A204.1 (cell line): ENCODE data around the gene GPX3.

Experiments
- FAIRE-seq: peaks from 2 replicates; lab custom pipeline; 2012; peaks lifted over from hg19 to GRCh38; lab: Jason Lieb, UNC

The GPX3 gene

DNA sequence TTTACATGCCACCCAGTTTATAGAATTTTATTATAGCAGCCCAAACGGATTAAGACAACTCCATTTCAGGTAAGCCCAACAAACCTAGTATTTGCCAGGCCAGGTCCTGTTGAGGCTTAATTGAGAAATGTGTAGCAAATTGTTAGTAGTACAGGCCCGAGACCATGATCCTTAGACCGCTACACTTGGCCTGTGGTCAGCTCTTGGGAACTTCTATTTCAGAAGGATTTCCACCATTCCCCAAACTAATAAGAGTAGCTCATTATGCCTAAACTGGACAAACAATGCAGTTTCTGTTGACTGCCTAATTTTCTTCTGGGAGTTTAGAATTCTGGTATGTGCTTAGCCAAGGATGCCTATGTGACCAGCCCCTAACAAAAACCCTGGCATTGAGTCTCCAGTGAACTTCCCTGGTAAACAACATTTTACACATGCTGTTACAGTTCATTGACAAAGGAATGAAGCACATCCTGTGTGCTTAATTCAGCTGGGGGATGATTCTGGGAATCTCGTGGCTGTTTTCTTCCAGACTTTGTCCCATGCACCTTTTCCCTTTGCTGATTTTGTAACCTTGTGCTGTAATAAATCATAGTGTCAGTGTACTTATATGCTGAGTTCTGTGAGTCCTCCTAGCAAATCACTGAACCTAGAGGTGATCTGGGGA, 5.6 kb upstream of the GPX3 start:
- no peak for FAIRE-seq

DNA sequence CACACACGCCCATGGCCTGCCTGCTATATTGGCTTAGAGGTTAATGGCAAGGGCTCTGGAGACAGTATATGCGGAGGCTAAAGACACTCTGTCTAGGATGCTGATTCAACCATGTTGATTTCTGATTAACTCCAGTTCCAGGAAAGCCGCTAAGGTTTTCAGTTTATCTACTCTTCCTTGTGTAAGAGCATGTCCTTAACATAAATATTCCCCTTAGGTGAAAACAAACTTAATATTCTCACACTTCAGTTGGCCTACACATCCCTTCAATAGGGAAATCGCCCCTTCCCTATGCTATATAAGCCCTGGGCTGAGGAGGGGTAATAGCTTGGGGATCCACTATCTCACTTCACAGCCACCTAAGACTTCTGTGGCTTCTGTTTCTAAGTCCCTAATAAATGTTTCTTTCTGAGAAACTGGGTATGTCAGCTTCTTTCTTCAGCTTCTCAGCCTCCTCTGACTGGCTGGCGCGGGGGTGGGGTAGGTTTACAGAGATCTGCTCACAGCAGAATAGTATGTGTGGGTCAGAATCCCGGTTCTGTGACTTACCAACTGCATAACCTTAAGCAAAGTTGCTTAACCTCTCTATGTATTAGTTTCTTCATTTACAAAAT, 4.3 kb upstream of the GPX3 start:
- no peak for FAIRE-seq

DNA sequence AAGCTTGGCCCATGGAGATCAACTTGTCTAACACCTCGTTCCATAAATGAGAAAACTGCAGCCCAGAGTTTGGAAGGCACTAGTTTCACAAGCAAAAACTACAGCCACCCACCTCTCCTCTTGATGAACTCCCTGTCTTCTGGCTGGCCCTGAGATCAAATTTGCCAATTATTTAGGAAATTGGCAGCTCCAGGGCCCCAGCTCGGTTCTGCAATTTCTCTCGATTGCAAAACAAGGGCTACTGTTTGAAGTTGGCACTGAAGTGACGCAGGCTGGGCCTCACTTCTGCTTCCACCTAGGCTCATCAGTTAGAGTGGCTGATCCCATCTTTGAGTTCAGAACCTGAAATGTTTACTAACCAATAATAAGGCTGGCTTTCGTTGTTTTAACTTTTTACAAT, 3.7 kb upstream of the GPX3 start:
- no peak for FAIRE-seq

DNA sequence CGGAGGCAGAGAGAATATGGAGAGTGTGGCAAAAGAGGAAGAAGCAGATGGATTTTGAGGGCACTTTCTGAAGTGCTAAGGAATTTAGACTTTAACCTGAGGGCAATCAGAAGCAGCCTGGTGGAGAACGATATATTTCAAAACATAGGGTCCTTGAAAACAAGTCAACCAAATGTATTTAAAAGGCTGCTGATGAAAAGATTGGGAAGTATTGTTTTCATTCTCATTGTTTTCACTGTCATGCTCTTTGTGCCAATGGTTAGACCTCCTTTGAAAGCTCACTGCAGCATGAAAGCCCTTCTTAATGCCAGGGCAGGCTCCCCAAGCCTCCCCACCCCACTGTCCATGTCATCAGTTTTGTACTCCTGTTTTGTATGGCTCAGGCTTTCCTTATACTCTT, 2.5 kb upstream of the GPX3 start:
- FAIRE-seq, result no peak

DNA sequence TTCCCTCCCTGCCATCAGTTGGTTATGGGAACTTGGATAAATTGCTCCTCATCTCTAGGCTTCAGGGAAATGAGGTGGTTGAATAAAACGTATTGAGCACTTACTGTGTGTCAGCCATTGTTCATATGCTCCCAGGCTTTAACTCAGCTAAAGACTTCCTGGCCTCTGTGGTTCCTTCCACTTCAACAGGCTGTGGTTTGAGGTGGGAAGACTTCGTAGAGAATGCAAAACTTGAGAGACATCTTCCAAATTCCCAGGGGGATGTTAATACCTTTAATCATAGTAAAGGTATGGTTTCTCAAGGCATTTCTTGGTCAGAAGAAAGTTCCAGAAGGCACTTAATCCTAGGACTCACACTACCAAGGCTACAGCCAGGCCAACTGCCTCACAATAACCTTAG, 1.5 kb upstream of the GPX3 start:
- FAIRE-seq, result no peak

DNA sequence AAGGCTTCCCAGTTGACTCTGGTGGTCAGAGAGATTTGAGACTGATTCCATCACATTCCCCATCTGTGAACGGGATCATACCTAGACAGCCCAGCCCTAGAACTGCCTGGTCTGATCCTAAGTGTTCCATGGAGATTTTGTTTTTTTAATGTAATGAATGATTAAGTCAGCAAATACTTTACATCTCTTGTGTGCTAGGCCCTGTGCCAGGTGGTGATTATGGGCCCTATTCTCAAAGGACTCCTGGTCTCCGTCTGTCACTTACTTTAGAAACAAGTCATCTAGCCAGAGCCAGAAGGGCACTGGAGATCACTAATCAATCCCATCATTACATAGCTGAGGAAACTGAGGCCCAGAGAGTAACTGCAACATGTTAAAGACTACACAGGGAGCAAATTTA, 1.1 kb upstream of the GPX3 start:
- FAIRE-seq, result no peak

DNA sequence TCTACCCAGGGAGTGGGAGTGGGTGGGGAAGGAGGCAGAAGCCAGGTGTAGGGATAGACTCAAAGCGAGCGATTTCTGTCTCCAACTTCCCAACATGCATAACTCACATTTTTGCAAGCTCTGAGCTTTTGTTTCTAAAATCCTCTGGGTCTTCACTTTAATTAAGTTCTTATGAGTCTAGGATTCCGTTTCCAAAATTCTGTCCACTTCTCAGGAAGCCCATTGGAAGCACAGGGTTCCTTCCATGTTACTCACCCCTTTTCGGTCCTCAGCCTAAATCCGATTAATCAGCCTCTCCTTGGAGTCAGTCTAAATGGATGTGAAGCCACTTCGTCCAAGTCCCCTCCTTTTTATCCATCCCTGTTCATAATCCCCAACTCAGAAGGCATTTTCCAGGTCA, 1.4 kb downstream of the GPX3 start:
- no peak for FAIRE-seq

DNA sequence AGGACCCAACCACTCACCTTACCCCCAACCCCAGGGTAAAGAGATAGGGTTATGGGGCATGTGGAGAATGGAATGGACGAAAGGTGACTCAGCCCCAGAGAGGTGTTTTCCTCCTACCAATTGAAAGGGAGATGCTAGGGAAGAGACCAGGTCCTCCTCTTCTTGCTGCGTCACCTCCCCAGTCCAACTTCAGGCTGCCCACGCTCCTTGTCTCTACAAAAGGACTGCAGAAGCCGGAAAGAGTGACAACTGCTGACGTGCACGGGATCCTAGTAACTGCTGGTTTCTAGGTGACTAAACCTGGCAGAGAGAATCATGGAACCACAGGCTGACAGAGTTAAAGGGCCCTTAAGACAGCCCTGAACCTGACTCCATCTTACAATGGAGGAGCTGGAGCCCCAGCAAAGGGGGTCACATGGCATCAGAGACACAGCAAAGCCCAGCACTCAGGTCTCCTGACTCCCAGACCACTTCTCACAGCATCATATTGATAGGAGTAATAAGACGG, 2.2 kb downstream of the GPX3 start:
- no peak for FAIRE-seq

DNA sequence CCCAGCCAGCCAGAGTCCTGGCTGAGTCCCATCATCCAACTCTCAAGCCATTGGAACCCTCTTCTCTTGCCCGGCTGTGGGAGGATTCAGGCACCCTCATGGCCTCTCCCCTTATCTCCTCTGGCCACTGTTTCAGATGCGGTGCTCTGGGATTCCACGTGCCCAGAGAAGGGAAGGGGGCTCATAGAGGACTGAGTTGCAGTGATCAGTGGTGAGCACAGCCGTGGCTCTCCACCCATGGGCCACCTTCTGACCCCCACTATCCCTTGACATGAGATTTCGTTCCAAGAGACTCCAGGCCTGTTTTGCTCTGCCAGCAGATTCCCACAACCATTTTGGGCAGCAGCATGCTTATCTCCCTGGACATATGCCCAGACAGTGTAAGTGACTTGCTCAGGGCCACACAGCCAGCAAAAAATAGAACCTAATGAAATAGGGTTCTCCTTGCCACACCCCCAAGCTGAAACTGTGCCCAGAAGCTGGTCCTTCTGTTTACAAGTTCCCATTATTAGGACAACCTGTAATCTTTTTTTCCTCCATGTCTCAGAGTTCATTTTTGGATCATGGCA, 2.7 kb downstream of the GPX3 start:
- no peak for FAIRE-seq

DNA sequence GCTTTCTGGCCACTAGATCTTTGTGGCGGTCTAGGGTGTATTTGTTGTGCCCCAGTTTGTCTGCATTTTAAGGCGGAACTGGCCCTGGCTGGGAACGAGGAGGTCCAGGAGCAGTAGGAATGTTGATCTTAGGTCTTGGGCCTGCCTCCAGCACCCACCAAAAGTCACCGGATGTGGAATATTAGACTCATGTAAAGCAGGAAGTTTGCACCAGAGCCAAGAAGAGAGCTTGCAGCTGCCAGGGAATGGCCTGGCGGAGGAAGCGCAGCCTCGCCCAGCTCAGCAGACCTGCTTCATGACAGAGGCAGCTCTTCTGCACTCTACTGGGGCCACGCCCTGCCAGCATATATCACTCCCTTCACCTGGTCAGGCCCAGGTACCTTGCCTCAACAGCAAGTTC, 3.3 kb downstream of the GPX3 start:
- no peak for FAIRE-seq

DNA sequence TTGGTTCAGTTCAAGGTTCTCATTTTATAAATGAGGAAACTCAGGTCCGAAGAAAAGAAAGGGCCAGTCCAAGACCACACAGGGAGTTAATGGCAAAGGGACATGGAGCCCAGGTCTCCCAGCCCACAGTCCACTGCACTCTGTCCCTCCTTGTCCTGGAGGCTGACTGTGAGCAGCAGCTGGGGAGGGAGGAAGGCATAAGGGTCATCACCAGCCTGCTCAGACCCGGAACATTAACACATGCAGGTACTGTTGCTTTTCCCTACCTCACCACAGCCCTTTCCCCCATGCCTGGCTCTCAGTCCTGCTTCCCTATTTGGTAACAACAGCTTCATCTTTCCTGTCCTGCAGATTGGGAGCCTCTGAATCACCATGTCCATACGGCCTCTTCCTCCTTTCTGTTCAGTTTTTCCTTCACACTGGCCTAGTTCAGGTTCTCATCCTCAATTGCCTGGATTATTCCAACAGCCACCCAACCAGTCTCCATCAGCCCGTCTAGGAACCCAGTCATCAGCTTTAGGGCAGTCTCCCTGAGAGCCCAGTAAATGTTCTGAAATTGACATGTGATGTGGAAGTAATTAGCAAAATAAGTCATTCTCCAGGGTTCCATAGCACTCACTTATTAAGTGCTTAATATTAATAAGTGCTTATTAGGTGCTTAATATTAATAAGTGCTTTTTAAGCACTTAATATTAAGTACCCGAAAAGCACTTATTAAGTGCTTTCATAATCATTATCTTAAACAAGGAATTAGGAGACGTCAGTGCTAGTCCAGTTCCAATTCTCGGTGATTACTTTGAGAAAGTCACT, 4.3 kb downstream of the GPX3 start:
- FAIRE-seq, result no peak

DNA sequence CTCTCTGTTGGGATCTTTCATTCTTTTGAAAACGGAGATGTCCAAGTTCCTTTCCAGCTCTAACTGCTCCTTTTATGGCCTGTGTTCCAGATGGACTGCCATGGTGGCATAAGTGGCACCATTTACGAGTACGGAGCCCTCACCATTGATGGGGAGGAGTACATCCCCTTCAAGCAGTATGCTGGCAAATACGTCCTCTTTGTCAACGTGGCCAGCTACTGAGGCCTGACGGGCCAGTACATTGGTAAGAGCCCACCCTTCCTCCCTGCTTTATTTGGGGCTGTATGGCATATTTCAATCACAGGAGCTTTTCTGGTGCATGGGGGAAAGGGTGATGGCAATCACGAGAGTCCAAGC, 4.8 kb downstream of the GPX3 start:
- FAIRE-seq, result no peak

DNA sequence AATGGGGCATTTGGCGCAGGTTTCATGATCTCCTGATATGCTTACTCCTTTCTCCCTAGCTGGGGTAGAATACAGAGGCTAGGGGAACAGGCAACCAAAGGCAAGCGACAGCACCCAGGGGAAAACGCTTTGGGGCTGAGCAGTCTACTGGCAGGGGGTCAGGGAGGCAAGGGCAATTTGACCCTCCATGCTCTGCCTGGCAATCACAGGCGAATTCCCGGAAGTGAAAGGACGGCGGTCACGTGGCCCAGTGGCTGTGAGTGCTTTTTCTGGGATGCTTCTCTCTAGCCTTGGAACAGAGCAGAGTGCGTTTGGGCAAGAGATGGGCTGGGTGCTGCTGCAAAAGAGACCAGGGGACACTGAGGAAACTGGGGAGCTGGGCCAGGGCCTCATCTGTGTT, 5.7 kb downstream of the GPX3 start:
- no peak for FAIRE-seq

DNA sequence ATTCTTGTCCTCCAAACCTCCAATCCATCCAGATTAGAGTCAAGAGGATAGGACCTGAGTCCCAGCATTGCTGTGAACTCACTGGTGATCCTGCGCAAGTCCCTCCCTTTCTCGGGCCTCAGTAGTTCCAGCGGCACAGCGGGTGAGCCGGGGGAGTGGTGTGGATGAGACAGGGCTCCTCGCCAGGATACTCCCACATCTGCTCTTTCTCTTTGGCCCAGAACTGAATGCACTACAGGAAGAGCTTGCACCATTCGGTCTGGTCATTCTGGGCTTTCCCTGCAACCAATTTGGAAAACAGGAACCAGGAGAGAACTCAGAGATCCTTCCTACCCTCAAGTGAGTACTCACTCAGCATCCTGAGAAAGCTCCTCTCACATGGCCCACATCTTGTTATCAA, 6.3 kb downstream of the GPX3 start:
- no peak for FAIRE-seq

DNA sequence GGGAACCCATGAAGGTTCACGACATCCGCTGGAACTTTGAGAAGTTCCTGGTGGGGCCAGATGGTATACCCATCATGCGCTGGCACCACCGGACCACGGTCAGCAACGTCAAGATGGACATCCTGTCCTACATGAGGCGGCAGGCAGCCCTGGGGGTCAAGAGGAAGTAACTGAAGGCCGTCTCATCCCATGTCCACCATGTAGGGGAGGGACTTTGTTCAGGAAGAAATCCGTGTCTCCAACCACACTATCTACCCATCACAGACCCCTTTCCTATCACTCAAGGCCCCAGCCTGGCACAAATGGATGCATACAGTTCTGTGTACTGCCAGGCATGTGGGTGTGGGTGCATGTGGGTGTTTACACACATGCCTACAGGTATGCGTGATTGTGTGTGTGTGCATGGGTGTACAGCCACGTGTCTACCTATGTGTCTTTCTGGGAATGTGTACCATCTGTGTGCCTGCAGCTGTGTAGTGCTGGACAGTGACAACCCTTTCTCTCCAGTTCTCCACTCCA, 7.6 kb downstream of the GPX3 start:
- FAIRE-seq, result no peak

DNA sequence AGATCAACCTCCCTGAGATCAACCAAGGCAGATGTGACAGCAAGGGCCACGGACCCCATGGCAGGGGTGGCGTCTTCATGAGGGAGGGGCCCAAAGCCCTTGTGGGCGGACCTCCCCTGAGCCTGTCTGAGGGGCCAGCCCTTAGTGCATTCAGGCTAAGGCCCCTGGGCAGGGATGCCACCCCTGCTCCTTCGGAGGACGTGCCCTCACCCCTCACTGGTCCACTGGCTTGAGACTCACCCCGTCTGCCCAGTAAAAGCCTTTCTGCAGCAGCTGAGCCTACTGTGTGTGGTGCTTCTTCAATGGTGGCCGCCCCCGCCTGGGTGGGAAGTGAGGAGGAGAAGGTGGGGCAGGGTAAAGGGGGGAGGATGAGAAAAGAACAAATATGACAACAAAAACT, 8.3 kb downstream of the GPX3 start:
- no peak for FAIRE-seq

DNA sequence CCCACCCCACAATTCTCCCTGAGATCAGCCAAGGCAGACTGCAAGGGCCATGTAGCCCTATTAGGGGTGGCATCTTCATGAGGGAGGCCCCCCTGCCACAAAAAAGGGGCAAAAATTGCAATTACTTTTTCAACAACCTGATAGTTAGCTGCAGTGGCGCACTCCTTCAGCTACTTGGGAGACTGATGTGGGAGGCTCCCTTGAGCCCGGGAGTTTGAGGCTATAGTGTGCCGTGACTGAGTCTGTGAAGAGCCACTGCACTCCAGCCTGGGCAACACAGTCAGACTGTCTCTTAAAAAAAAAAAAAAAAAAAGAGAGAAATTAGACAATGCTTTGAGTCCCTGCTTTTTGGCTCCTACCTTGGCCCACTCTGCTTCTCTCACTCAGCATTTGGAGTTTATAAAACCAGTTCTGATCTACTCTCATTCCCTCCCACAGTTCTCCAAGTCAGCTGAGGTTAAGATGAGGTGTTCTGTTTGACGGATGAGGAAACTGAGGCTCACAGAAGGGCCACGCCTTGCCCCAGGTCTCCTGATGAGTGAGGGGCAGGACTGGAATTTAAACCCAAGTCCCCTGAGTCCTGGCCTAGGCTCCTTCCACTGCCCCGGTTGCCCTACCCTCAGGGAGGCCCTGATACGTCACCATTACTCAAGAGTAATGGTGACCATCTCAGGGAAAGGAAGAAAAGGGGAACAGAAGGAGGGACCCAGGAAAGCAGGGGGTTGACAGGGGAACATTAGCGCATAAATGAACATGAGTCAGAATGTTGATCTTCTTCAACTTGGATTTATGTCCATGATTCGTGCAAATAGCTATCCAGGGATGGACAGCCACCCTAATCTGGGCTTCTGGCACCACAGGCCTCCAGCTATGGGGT, 9.0 kb downstream of the GPX3 start:
- FAIRE-seq, result no peak

DNA sequence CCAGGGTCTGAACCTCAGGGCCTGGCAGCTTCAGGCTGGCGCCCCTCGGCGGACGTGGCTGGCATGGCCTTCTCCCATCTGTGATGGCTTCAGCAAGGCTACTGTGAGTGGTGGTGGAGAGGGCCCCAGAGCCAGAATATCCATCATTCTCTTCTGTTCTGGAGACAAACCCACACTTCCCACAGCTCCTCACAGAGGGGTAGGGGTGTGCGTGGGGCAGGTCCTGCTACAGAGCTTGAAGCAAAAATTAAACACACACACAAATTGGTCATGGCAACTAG, 9.6 kb downstream of the GPX3 start:
- FAIRE-seq, result no peak

DNA sequence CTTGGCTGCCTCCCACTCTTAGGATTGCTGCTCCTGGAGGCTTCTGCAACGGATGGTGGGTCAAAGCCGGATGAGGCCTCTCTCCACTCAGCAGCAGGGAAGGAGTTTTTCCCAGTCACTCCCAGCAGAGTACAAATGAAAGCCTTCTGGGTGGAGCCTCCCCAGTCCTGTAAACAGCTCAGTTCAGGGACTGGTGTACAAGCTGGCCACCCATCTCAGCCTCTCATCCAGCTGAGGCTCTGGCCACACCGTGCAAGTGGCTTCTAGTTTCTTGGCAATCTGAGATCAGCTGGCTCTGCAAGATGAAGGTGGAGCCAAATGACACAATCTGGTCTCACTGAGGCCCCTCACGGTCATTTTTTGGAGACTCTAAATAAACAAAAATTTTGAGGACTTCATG, 10.0 kb downstream of the GPX3 start:
- FAIRE-seq, result no peak

DNA sequence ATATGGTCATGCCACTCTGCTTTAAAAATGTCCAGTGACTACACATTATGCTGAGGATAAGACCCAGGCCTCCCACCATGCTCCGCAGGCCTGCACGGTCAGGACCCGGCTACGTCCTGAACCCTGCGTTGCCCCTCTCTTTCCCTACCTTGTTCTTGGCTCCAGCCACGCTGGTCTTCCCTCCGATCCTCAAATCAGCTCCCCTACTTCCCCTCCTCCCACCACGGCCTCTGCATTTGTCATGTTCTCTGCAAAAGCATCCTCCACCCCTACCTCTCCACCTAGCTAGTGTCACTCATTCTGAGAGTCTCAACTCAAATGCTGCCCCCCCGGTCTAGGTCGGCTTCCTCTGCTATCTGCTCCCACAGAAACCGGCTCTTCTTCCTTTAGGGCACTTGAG, 11.2 kb downstream of the GPX3 start:
- no peak for FAIRE-seq

DNA sequence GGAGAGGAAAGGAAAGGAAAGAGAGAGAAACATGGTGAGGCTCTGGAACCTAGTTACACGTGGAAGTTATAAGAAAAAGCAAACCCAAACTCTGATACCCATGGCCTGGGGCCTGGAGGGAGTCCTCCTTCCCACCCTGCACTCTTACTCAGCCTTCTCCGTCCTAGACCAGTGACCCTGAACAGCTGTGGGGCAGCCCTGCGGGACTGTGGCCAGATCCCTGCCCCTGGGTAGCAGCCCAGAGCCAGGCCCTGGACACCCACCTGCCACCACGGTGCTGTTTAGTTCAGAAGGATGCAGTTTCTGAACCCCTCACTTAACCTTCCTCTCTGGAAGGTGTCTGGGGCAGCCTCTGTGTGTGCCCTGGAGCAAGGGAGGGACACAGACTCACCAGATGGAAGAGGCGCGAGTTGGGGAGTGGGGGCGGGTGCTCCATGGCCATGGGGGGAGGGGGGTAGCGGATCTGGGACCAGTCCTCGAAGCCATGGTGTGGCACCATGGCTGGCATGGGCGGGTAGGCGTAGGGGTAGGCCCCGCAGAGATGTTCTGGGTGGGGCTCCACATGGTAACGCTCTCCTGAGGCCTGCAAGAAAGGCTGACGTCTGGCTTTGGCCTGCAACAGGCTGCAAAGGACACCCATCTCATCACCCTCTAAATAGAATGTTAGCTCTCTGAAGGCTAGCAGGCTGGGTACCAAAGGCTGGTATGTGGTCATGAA, 13.0 kb downstream of the GPX3 start:
- FAIRE-seq, result no peak
